NCI-H146 treated with DMSO at 0.1 percent for 48 hours (cell line): Measurements from ENCODE around the gene SLC47A2.
"Not testable (repeated sequence)": the region's sequence is repeated elsewhere in the genome, so short reads cannot be mapped to it uniquely, and the experiment has no call there.

Source experiments
- DNase-seq: peaks from one replicate; lab custom pipeline; 2025; ENCODE audit not compliant: unreplicated experiment; lab: John Stamatoyannopoulos, UW

Gene SLC47A2, protein sequence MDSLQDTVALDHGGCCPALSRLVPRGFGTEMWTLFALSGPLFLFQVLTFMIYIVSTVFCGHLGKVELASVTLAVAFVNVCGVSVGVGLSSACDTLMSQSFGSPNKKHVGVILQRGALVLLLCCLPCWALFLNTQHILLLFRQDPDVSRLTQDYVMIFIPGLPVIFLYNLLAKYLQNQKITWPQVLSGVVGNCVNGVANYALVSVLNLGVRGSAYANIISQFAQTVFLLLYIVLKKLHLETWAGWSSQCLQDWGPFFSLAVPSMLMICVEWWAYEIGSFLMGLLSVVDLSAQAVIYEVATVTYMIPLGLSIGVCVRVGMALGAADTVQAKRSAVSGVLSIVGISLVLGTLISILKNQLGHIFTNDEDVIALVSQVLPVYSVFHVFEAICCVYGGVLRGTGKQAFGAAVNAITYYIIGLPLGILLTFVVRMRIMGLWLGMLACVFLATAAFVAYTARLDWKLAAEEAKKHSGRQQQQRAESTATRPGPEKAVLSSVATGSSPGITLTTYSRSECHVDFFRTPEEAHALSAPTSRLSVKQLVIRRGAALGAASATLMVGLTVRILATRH

GRCh38 chr17:19716108-19717030 is at the start of gene SLC47A2:
Gene SLC47A2 (minus strand): TSS chr17:19716584. CDS start chr17:19716555, 29 bp downstream.
- DNase-seq, result no peak

GRCh38 chr17:19766016-19766415 is 49.6 kb upstream of the SLC47A2 start:
- DNase-seq, result no peak

- DNase-seq, result not testable (repeated sequence)
Measured at GRCh38 chr17:19763991-19764390, 47.6 kb upstream of the SLC47A2 start.

DNA sequence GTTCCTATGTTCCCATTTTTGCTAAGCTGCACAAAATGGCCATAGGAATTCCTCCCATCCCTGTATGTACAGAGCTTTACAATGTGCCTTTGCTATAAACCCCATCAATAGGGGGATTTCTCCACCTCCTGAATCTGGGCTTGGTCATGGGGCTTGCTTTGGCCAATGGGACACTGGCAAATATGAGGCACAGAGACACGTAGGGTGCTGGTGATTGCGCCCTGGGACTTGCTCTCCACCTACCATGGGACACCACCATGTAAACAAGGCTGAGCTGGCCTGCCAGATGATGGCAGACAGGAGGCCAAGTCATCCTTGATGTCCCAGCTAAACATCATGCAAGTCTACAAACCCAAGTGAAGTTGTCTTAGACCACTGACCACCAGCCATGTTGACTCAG is 47.0 kb upstream of the SLC47A2 start:
- DNase-seq, result no peak

- peak; percentile 7 for DNase-seq
Measured at GRCh38 chr17:19762515-19762961, 46.2 kb upstream of the SLC47A2 start.

DNA sequence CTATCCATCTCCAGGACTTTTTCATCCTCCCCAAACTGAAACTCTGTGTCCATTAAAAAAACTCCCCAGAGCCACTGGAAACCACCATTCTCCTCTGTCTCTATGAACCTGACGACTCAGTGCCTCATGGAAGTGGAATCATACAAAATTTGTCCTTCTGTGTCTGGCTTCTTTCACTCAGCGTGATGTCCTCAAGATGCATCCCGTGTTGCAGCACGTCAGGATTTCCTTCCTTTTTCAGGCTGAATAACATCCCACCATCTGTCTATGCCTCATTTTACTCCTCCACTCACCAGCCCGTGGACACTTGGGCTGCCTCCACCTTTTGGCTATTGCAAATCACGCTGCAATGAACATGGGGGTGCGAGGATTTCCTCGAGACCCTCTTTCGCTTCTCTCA is 44.4 kb upstream of the SLC47A2 start:
- no peak for DNase-seq

GRCh38 chr17:19759568-19760549 is 43.5 kb upstream of the SLC47A2 start:
- DNase-seq, result no peak

DNA sequence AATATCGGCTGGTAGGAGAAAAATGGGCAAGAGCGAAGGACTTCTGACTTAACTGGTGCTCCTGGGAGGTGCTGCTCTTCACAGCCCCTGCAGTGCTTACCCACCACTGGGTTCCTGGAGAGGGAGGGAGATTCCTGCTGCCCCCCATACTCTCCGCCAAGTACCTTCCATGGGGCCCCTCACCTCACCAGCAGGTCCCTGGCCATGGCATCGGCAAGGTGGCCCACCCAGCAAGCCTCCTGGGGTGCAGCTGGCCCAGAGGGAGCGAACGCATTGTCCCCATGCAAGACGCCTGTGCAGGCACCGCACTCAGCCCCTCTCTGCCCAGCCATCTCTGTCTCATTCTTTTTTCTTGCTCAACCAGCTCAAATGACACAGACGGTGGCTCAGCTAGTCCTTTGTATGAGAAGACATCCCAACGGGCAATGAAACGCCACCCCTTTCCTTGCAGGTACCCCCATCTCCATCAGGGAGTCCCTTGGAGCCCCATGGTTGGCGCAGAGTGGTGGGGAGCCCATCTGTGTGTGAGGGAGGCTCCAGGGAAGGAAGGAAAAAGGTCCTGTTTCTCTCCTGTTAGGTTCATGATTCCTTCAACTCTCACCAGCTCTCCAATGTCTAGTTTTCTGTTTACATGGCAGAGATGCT is 41.3 kb upstream of the SLC47A2 start:
- DNase-seq, result no peak

DNA sequence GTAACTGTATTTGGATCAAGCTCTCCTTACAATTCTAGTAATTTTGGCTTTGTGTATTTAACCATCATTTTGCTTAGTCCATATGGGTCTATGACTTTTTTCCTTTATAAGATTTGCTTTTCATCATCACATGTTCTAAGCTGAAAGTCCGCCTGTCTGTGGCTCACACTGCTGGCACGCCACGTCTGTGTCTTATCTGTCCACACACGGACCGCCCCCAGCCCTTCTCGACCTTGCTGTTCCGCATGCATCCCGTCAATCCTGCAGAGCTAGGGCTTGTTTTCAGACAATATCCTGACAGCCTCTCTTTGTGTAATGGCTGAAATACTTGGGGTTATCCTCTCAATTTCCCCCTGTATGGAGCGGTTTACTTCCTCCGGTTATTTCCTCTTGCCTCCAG is 40.2 kb upstream of the SLC47A2 start:
- DNase-seq, result no peak

DNA sequence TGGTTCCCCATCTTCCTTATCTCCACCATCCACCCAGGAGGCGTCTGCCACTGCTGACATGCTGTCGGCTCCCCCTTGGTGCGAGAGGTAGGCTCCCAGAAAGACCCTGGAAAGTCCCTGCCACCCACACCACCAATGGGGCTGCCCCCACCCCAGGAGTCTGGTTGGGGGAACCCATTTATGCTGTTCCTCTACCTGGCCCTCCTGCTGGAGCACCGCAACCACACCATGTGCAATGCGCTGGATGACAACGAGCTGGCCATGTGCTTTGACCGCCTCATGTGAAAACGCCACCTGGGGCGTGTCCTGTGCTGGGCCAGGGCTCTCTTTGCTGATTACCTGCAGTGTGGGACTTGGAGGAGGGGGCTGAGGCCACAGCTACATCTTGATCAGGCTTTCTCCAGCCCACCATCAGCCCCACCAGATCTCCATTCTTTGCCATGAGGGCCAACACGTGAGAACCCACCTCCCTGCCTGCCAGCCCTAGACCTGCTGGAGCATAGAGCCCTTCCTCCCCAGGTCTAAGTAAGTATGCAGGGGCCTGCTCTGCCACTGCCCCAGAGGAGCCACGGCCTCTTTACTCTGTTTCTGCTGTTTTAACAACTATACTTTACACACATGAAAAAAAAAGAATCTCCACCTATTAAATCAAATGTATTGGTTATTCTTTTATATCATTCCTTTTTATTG is 39.6 kb upstream of the SLC47A2 start:
- no peak for DNase-seq

DNA sequence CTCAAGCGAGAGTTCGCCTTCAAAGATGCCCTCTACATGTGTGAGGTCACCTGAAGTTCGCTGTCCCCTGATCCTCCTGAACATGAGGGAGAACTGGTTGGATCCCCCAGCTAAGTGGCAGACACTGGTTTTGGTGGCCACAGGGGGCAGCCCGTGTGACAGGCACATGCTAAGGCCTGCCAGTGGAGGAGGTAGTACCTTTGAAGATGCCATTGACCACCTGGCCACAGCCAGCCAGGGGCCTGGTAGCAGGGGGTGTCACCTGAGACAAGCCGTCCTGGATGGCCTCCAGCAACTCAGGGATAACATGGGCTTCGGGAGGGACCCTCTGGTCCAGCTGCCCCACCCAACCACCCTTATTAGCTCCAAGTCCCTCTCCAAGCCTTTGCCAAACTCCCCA is 39.0 kb upstream of the SLC47A2 start:
- no peak for DNase-seq

- peak; percentile 6 for DNase-seq
Measured at GRCh38 chr17:19753661-19754463, 37.5 kb upstream of the SLC47A2 start.

- DNase-seq, result no peak
Measured at GRCh38 chr17:19753051-19753509, 36.7 kb upstream of the SLC47A2 start.

DNA sequence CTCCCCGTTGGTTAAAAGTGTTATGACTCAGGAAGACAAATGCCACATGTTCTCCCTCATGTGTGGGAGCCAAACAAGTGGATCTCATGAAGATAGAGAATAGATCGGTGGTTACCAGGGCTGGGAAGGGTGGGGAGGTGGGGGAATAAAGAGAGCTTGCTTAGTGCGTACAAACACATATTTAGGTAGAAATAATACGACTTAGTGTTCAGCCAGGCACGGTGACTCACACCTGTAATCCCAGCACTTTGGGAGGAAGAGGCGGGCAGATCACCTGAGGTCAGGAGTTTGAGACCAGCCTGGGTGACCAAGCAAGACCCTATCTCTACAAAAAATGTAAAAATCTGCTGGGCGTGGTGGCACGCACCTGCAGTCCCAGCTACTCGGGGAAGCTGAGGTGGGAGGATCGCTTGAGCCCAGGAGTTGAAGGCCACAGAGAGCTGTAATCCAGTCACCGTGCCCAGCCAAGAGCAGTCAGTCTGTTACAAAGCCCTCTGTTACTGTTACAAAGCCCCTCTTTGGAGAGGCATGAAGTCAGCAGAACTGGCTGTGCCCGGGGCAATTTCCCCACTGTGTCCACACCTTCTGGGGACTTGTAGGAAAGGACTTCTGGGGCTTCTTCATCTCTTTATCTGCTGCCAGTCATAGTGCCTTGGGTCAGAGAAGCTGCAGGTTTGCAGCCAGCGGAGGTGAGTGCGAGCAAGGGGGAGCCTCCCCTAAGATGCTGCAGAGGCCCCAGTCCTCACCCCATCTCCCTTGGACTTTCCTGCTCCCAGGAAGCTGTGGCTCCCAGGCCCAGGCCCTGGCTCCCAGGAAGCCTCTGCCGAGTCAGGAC is 36.0 kb upstream of the SLC47A2 start:
- DNase-seq, result no peak

DNA sequence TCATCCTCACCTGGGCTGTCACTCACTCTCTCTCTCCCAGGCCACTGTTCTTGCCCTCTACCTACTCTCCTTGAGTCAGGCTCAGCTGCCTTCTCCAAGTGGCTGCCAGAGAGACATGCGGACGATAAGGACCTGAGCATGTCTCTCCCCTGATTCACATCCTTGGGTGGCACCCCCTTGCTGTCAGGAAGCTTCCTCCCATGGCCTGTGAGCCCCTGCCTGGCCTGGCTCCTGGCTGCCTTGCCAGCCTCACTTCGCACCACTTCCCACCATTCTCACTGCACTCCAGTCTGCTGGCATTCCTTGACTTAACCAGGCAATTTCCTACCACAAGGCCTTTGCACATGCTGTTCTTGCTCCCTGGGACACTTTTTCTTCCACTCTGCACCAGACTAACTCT is 34.5 kb upstream of the SLC47A2 start:
- DNase-seq, result no peak

- DNase-seq, result no peak
Measured at GRCh38 chr17:19750020-19750572, 33.7 kb upstream of the SLC47A2 start.

GRCh38 chr17:19748807-19749193 is 32.4 kb upstream of the SLC47A2 start:
- peak; percentile 22 for DNase-seq
